Measurements from ENCODE around the gene GEMIN7. TPM values are rescaled to one million over a fixed set of nuclear protein-coding genes. Genes with fewer than 3 reads are reported as not detected.
"Not testable (repeated sequence)": the region's sequence is repeated elsewhere in the genome, so short reads cannot be mapped to it uniquely, and the experiment has no call there.

Gene GEMIN7
- total RNA-seq, 1 experiment from 2014 or later, result 58.2 TPM

- DNase-seq (ENCODE audit: low read depth), result no peak
Measured at GRCh38 chr19:45103508-45104319, 24.7 kb downstream of the GEMIN7 start.

GRCh38 chr19:45104658-45105349 lies 25.7 kb downstream of the GEMIN7 start:
- DNase-seq (ENCODE audit: low read depth), result no peak

- not testable (repeated sequence) for DNase-seq (ENCODE audit: low read depth)
Measured at GRCh38 chr19:45106363-45106762, 27.3 kb downstream of the GEMIN7 start.

- DNase-seq (ENCODE audit: low read depth), result no peak
Measured at GRCh38 chr19:45107621-45108150, 28.6 kb downstream of the GEMIN7 start.

GRCh38 chr19:45110851-45111266 lies 31.8 kb downstream of the GEMIN7 start:
- DNase-seq (ENCODE audit: low read depth), result no peak

- DNase-seq (ENCODE audit: low read depth), result no peak
Measured at GRCh38 chr19:45112111-45112827, 33.2 kb downstream of the GEMIN7 start.

GRCh38 chr19:45113628-45114027 lies 34.6 kb downstream of the GEMIN7 start:
- no peak for DNase-seq (ENCODE audit: low read depth)

- DNase-seq (ENCODE audit: low read depth), result no peak
Measured at GRCh38 chr19:45114116-45114515, 35.1 kb downstream of the GEMIN7 start.

- DNase-seq (ENCODE audit: low read depth), result no peak
Measured at GRCh38 chr19:45115809-45116615, 37.0 kb downstream of the GEMIN7 start.

GRCh38 chr19:45117167-45117594 lies 38.1 kb downstream of the GEMIN7 start:
- no peak for DNase-seq (ENCODE audit: low read depth)

- DNase-seq (ENCODE audit: low read depth), result no peak
Measured at GRCh38 chr19:45117671-45118070, 38.6 kb downstream of the GEMIN7 start.

GRCh38 chr19:45118106-45118505 lies 39.0 kb downstream of the GEMIN7 start:
- DNase-seq (ENCODE audit: low read depth), result no peak

- not testable (repeated sequence) for DNase-seq (ENCODE audit: low read depth)
Measured at GRCh38 chr19:45118591-45119355, 39.7 kb downstream of the GEMIN7 start.

GRCh38 chr19:45119582-45119981 lies 40.5 kb downstream of the GEMIN7 start:
- no peak for DNase-seq (ENCODE audit: low read depth)

- DNase-seq (ENCODE audit: low read depth), result no peak
Measured at GRCh38 chr19:45121827-45122345, 42.8 kb downstream of the GEMIN7 start.

- no peak for DNase-seq (ENCODE audit: low read depth)
Measured at GRCh38 chr19:45122832-45123231, 43.8 kb downstream of the GEMIN7 start.

GRCh38 chr19:45123440-45123850 lies 44.4 kb downstream of the GEMIN7 start:
- no peak for DNase-seq (ENCODE audit: low read depth)

GRCh38 chr19:45124021-45124420 lies 45.0 kb downstream of the GEMIN7 start:
- DNase-seq (ENCODE audit: low read depth), result no peak

GRCh38 chr19:45125360-45125759 lies 46.3 kb downstream of the GEMIN7 start:
- no peak for DNase-seq (ENCODE audit: low read depth)

- peak; percentile 59 for DNase-seq (ENCODE audit: low read depth)
Measured at GRCh38 chr19:45125975-45126493, 47.0 kb downstream of the GEMIN7 start.
